Stromal cell of bone marrow (primary cell): ENCODE data around the gene TCHP.
"Not testable (repeated sequence)": the region's sequence is repeated elsewhere in the genome, so short reads cannot be mapped to it uniquely, and the experiment has no call there.

Experiments
- DNase-seq: peaks from one replicate; pipeline ENCODE4 v3.0.0-alpha.2; 2012; ENCODE audit warnings: low read depth

Gene TCHP

DNA sequence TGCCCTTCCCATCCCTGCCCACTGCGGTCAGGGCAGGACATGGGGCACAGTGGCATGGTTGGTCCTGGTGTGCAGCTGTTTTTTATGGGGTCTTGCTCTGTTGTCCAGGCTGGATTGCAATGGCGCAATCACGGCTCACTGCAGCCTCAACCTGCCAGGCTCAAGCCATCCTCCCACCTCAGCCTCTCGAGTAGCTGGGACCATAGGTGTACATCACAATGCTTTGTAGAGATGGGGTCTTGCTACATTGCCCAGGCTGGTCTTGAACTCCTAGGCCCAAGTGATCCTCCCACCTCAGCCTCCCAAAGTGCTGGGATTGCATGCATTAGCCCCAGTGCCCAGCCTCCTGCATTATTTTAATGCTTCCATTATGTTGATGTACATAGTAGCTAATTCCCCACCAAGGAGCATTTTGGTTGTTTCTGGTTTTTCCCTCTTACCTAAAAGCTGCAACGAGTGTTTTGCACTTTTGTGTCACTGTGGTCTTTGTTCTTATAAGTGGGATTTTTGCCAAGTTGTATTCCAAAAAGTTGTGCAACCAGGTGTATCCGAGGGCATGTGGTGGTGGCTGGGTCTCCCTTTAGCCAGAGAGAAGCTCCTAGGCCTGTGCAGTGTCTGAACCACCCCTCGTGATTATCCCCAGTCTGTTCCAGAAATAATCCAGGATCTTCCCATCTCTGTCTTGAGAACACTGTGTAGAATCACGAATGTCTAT, 10.3 kb downstream of the TCHP start:
- no peak for DNase-seq

DNA sequence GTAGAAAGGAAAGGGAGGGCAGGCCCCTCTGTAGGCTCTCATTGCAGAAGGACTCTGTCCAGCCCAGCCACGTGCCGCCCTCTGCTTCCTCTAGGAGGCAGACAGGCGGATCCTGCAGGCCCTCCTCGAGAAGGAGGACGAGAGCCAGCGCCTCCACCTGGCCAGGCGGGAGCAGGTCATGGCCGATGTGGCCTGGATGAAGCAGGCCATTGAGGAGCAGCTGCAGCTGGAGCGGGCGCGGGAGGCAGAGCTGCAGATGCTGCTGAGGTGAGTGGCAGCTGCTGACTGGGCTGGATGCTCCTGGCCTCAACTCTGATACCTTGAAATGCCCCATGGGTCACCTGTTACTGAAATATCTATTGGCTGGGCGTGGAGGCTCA, 10.9 kb downstream of the TCHP start:
- no peak for DNase-seq

DNA sequence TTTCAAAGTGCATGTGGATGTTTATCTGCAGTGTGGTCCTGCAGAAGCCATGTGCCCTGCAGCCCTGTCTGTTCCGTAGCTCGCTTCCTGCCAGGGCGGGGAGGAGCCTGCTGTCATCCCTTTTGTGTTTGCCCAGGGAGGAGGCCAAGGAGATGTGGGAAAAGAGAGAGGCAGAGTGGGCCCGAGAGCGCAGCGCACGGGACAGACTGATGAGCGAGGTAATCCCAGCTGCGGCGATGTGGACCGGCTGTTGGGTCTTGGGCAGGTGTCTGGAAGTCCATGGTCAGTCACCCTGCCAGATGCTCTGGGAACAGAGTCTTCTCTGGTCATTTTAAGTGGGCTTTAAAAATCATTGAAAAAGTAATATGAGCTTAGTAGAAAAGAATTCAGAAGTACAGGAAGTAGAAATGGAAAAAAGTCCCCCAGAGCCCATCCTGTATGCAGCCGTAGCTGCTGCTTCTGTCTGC, 12.8 kb downstream of the TCHP start:
- DNase-seq = no peak

DNA sequence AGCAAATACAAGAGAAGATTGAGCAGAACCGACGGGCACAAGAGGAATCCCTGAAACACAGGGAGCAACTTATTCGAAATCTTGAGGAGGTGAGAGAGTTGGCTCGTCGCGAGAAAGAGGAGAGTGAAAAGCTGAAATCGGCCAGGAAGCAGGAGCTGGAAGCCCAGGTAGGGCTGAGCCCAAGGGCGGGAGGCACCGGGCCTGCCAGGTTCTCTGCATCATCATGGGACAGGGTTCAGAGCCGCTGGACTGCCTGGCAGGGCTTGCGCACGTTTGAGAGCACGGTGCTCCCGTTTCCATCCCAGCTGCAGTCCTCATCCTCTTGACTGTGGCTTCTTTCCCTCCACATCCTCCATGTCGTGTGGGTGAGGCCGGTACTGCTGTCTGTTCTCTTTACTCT, 14.4 kb downstream of the TCHP start:
- no peak for DNase-seq

DNA sequence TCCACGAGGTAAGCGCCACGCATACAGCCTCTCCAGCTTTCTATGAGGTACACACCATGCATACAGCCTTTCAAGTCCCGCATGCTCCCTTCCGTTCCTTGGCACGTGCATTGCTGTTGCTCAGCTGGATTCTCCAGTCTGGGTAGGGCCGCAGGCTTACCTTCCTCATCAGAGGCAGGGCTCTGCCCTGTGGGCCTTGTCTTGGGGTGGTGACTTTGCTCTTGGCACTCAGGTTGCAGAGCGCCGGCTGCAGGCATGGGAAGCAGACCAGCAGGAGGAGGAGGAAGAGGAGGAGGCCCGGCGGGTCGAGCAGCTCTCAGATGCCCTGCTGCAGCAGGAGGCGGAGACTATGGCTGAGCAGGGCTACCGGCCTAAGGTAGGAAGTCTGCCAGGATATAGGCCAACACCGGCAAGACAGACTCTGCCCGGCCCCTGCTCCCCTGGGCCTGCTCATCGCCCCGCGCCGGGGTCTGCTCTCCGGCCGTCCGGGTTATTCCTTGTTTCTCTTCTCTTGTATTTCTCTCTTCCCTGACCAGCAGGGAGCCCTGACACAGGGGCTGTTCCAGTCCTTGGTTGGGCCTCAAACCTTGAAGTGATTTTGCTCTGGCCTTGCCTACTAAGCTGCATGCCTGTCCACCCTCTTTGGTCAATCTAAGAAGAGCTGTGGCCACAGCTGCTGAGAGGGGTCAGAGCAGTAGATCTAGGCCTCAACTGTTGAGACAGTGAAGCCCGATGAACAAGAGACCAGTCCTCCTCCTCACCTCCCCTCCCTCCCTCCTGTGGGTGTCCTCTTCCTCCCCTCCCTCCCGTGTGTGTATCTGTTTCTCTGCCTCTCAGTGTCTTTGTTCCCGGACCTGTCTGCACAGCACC, 15.3 kb downstream of the TCHP start:
- no peak for DNase-seq

GRCh38 chr12:109916045-109916444, 16.0 kb downstream of the TCHP start:
- DNase-seq = no peak

DNA sequence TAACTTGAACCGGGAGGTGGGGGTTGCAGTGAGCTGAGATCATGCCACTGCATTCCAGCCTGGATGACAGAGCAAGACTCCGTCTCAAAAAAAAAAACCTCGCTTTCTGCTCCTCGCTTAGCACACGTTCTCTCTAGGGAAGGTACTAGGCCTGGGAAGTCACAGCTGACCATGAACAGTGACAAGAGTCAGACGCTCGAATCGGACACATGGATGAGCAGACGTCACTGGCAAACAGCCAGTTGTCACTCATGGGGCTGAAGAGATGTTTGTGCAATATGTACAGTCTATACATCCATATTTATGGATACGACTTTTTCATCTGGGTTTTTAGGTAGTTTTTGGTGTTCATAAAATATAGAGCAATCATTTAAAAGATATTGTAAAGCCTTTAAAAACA, 19.4 kb downstream of the TCHP start:
- no peak for DNase-seq

DNA sequence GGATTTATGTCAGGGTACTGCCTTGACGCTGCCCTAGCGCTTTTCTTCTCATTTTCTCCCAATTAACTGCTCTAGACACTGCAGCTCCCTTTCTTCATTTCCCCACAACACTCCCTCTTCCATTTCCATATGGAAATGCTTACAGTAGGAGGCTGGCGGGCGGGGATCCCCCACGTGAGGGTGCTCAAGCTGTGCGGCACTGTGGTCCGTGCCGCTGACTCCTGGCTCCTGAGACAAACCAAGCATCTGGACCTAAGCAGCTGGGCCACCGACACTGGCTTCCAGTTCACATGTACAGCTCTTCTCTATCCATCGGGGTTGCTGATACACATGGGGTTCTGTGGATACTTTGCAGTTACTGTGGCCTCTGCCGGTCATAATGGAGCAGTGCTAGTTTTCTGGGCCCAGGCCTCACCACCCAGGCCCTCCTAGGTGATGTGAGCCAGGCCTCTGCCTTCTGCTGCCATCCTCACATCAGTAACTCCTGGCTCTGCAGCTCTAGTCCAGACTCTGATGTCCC, 20.2 kb downstream of the TCHP start:
- DNase-seq = no peak

DNA sequence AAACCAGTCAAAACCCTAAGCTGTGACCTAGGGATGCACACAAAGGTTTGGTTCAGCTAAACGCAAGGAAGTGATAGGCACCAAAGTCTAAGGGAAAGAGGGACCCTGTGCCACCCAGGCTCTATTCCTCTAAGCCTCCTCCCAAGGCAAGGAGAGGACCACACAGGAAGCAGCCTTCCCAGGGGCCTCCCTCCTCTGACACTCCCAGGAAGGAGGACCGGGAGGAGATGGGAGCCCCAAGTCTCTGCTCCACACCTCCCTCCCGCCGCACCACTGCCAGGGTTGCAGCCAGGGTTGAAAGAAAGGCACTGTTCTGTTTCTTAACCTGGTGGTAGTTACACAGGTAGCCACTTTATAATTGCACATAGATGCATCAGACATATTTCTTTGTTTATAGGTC, 21.9 kb downstream of the TCHP start:
- DNase-seq = no peak

DNA sequence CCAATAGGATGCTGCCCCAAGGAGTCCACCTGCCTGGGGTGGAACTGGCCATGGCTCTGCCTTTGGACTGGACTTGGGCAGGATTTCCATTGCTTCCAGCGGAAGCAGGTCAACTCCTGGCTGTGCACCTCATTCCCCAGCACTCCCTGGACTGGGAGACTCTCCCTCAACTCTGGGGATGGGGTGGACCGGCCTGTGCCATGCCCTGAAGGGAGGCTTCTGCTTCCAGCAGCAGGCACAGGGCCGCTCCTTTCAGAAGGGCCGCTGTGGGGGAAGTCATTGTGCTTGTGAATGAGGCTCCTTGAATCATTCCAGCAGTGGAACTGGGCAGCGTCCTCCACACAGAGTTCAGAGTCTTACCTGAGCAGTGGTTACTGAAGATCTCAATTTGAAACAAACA, 23.0 kb downstream of the TCHP start:
- no peak for DNase-seq

- DNase-seq = no peak
Measured at GRCh38 chr12:109923481-109924245, 23.6 kb downstream of the TCHP start.

DNA sequence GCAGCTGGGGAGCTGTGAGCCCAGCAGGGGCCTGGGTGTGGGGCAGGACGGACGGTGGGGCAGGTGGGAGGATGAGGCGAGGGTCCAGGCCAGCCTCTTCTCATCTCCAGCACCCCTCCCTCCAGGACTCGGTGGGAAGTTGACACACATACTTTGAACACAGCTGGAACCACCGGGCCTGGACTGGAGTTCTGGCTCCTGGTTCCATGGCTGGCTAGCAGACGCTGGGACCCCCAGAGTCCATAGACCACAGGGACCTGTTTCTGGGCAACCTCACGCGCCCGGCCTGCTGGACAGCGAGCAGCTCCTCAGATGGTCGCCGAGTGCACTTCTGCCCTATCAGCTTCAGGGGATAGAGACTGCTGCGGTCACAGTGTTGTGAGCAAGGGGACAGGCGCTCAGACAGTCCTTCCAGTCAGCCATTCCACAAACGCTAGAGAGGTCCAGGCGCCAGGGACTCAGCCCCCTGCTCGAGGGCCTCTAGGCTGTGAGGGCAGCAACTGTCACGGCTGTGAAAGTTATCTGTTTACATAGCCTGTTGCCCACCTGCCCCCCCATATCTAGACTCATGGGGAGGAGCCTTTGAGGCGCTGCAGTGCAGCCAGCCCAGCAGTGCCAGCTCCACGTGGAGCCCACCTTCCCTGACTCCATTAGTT, 25.2 kb downstream of the TCHP start:
- DNase-seq = no peak

DNA sequence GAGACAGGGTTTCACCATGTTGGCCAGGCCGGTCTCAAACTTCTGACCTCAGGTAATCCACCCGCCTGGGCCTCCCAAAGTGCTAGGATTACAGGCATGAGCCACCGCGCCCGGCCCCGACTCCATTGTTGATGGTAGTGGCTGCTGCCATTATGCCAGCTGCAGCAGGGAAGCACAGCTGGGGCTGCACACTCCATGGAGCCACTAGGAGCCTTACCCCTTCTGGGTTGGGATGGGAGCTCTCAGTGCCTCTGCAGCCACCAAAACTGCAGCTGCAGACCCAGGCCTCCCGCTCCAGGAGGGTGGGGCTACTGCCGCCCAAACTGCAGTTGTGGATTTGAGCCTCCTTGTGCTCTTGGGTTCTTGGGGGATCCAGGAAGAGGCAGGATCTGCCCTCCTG, 25.9 kb downstream of the TCHP start:
- no peak for DNase-seq

- DNase-seq = no peak
Measured at GRCh38 chr12:109926488-109927210, 26.6 kb downstream of the TCHP start.

DNA sequence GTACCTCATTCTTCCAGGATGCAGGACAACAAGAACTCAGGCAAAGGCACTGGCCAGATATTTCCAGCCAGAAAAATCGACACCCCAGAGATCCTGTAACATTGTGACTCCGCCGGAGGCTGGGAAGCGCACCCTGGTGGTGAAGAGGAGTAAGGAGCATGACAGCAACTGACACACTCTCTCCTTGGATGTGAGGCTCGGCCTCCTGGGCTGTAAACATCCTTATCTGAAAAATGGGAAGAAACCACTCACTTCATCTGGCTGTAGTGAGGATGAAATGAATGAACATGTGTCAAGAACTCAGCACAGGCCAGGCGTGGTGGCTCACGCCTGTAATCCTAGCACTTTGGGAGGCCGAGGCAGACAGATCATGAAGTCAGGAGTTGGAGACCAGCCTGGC, 27.5 kb downstream of the TCHP start:
- DNase-seq = no peak

DNA sequence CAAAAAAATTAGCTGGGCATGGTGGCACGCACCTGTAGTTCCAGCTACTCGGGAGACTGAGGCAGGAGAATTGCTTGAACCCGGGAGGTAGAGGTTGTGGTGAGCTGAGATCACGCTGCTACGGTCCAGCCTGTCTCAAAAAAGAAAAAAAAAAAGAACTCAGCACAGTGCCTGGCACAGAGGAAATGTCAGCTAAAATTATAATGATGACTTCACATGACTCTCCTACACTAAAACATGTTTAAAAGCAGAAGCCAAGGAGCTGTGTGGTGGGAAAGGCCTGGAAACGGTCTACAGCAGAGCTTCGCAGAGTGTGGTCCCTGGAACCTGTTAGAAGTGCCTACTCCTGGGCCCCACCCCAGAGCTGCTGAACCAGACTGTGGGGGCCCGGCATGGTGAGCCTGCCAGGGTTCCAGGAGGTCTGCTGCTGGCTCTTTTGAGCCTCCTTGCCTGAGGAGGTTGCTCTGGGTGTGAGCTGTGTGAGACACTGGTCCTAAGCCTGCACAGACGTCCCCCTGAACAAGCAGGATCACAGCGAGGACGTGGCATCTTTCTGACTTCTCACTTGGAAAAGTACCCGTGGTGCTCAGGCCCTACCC, 28.1 kb downstream of the TCHP start:
- no peak for DNase-seq

GRCh38 chr12:109929326-109929725, 29.3 kb downstream of the TCHP start:
- DNase-seq = not testable (repeated sequence)

GRCh38 chr12:109930028-109930800, 30.1 kb downstream of the TCHP start:
- no peak for DNase-seq

- no peak for DNase-seq
Measured at GRCh38 chr12:109931143-109931542, 31.1 kb downstream of the TCHP start.

GRCh38 chr12:109932878-109933503, 32.9 kb downstream of the TCHP start:
- DNase-seq = no peak
